Kidney (tissue), 14 donors: Measurements from ENCODE around the gene TCAIM. TPM values are rescaled to one million over a fixed set of nuclear protein-coding genes. Genes with fewer than 3 reads are reported as not detected.
"Not testable (repeated sequence)": the region's sequence is repeated elsewhere in the genome, so short reads cannot be mapped to it uniquely, and the experiment has no call there.

ENCODE experiments used
- DNase-seq, 5 donors: peaks; one replicate each; pipeline ENCODE4 v3.0.0-alpha.2; 2013 to 2020
- FAIRE-seq: peaks from 2 replicates; lab custom pipeline; 2012; peaks lifted over from hg19 to GRCh38; lab: Jason Lieb, UNC
- H3K27ac ChIP-seq, 2 donors: one replicate each; pipeline ENCODE4 v1.7.0; 2013; ENCODE audit warnings: low read depth in 2 of 2, low read length in 2 of 2, inconsistent platforms in 1 of 2
- H3K27me3 ChIP-seq: one replicate; pipeline ENCODE4 v1.7.1; 2013; ENCODE audit warnings: low read length, inconsistent platforms; ENCODE audit not compliant: control insufficient read depth, insufficient read depth
- H3K36me3 ChIP-seq, 3 donors: one replicate each; pipeline versions ENCODE4 v1.7.0 to v1.7.1; 2013; ENCODE audit warnings: low read length in 3 of 3, control low read depth in 1 of 3, inconsistent platforms in 1 of 3; ENCODE audit not compliant: insufficient read depth in 3 of 3, control insufficient read depth in 2 of 3
- H3K4me1 ChIP-seq, 3 donors: one replicate each; pipeline versions ENCODE4 v1.7.0 to v1.7.1; 2013; ENCODE audit warnings: low read length in 3 of 3, inconsistent platforms in 1 of 3, low read depth in 1 of 3; ENCODE audit not compliant: control insufficient read depth in 2 of 3, insufficient read depth in 2 of 3
- H3K4me3 ChIP-seq, 3 donors: one replicate each; pipeline versions ENCODE4 v1.7.0 to v1.8.1; 2013; ENCODE audit warnings: low read length in 3 of 3, control low read depth in 1 of 3, inconsistent platforms in 1 of 3
- H3K9ac ChIP-seq, 3 donors: one replicate each; pipeline versions ENCODE4 v1.7.0 to v1.7.1; 2013; ENCODE audit warnings: low read length in 3 of 3, control low read depth in 1 of 3, inconsistent platforms in 1 of 3
- H3K9me3 ChIP-seq, 3 donors: one replicate each; pipeline versions ENCODE4 v1.7.0 to v1.7.1; 2013; ENCODE audit warnings: low read length in 3 of 3, control low read depth in 1 of 3, inconsistent platforms in 1 of 3; ENCODE audit not compliant: control insufficient read depth in 2 of 3, insufficient read depth in 1 of 3
- CTCF ChIP-seq: IDR thresholded peaks from 3 replicates; pipeline ENCODE4 v1.5.1; 2012; ENCODE audit warnings: mild to moderate bottlenecking, moderate library complexity, borderline replicate concordance; ENCODE audit not compliant: insufficient read depth; ENCODE audit errors: extremely low read depth
- intact Hi-C: fragments of 100-400 bp; cut with DNase I; formaldehyde crosslinking; loops from one replicate; pipeline ENCODE4 v1.11.1; 2022
- polyA plus RNA-seq: library from polyadenylated mRNA; stranded (reverse); fragments of 350-450 nt; fragmentation: Illumina TruSeq; extraction: RNeasy Lipid Tissue Mini Kit (QIAGEN cat#74804); gene quantifications from one replicate; pipeline ENCODE4 v1.2.3, GENCODE V29; 2014; ENCODE audit warnings: low read depth, low replicate concordance; ENCODE audit not compliant: insufficient read depth
- total RNA-seq: library from RNA; stranded (reverse); fragmentation: NEBNext Ultra II Directional; extraction: Animal tissue kit (Norgen Biotek cat#: 25700); gene quantifications from one replicate; pipeline ENCODE4 v1.2.1, GENCODE V29; 2021
- donor health status: control.
- donor health status: control.
- donor health status: control.
- donor health status: control.
- donor health status: control.
- donor health status: DM: yes; HTN: yes; CAD: no.
- donor health status: Normal renal cell carcinoma (clear cell type).

TCAIM gene
- total and polyA plus RNA-seq, 2 donors from 2014 or later, result 26.5 to 30.4 TPM

DNA sequence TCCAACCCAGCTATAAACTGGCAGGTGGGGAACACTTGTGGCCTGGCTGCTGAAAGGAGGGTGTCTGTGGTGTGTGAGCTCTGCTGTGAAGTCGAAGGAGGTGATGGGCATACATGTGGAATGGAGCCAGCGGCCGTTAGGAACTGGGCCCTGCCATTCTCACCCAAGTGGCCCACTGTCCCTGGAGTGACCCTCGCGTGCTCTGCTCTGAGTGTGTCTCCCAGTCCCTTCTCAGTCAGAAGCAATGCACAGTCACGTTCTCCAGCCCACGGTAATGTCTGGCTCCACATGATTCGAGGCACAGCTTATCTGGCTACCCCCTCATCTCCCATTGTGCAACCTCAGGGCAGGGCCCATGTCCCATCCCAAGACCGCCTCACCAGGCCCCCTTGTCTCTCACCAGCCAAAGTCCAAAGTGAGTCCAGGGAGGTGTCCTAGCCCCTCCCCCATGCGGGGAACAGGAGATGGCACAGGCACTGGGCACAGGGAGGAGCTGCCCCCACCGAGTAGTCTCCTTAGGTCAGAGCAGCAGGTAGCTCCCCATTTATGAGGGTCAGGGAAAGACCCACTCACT is 76.0 kb downstream of the TCAIM start:
- TF ChIP-seq CTCF, result no peak

DNA sequence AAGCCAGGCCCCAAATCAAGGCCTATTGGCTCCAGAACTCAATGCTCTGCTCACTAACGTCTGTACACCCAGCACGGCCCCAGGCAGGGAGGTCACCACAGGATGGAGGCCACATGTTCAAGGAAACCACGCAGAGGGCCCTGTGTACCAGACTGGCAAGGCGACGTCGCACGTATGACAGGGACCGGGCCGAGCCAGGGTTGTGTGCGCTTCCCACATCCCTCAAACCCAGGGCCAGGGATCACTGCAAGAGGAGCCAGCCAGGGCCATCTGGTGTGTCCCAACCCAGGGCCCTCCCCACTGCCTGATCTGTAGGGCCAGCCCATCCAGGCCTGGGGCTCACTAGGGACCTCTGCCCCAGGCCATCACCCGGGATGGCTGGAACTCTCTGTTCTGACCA is 76.9 kb downstream of the TCAIM start:
- Histone ChIP-seq H3K36me3 (no peaks in the 10 kb centered on the region), H3K4me3 (no peak overlapping the region), H3K27me3 (no peaks in the 10 kb centered on the region), H3K4me1 (no peaks in the 10 kb centered on the region), H3K9me3 (no peaks in the 10 kb centered on the region), H3K9ac (no peak overlapping the region), H3K27ac (no peak overlapping the region)
- DNase-seq (no peak), FAIRE-seq (no peak)
- TF ChIP-seq CTCF, result no peak
- intact Hi-C loops, result no loop called here

More for the DNA sequence above, 76.0 kb downstream of the TCAIM start:
- Histone ChIP-seq H3K9ac (no peak overlapping the region), H3K4me3 (no peak overlapping the region), H3K27ac (no peak overlapping the region), H3K27me3 (no peaks in the 10 kb centered on the region), H3K36me3 (peaks cover 0 to under 1% (median 0%) of the 10 kb centered on the region in 3 donors), H3K9me3 (no peaks in the 10 kb centered on the region), H3K4me1 (no peaks in the 10 kb centered on the region)
- DNase-seq (no peak), FAIRE-seq (no peak)
- intact Hi-C loops, result no loop called here

- FAIRE-seq (no peak), DNase-seq (no peak)
- H3K4me3 ChIP-seq, result no peak overlapping the region
- H3K36me3 ChIP-seq, result no peaks in the 10 kb centered on the region
- no peak overlapping the region for H3K9ac ChIP-seq
- intact Hi-C loops, result no loop called here
- H3K27ac ChIP-seq, result no peak overlapping the region
- H3K27me3 ChIP-seq, result no peaks in the 10 kb centered on the region
- TF ChIP-seq CTCF, result no peak
- H3K4me1 ChIP-seq, result no peaks in the 10 kb centered on the region
- H3K9me3 ChIP-seq, result no peaks in the 10 kb centered on the region
These were observed 77.8 kb downstream of the TCAIM start for GRCh38 chr3:44416031-44417030.

- H3K4me3 ChIP-seq, H3K27me3 ChIP-seq, H3K9ac ChIP-seq, FAIRE-seq, H3K27ac ChIP-seq, H3K36me3 ChIP-seq, H3K4me1 ChIP-seq, DNase-seq, intact Hi-C loops, H3K9me3 ChIP-seq: not testable (repeated sequence)
These were observed 79.6 kb downstream of the TCAIM start for GRCh38 chr3:44418118-44418517.
